HUES6 (cell line): Measurements from ENCODE around the gene HYOU1.
"Not testable (repeated sequence)": the region's sequence is repeated elsewhere in the genome, so short reads cannot be mapped to it uniquely, and the experiment has no call there.

ENCODE experiments used
- H3K27ac ChIP-seq: 2 replicates; pipeline ENCODE4 v1.7.0; 2013; ENCODE audit warnings: low read depth, mild to moderate bottlenecking, low read length, inconsistent platforms
- H3K27me3 ChIP-seq: 2 replicates; pipeline ENCODE4 v1.6.1; 2013; ENCODE audit warnings: low read length; ENCODE audit not compliant: control insufficient read depth, insufficient read depth
- H3K36me3 ChIP-seq: 2 replicates; pipeline ENCODE4 v1.6.1; 2013; ENCODE audit warnings: low read length; ENCODE audit not compliant: control insufficient read depth, insufficient read depth
- H3K4me1 ChIP-seq: 2 replicates; pipeline ENCODE4 v1.6.1; 2013; ENCODE audit warnings: low read length; ENCODE audit not compliant: control insufficient read depth, insufficient read depth
- H3K4me3 ChIP-seq: 2 replicates; pipeline ENCODE4 v1.5.1; 2013; ENCODE audit warnings: low read depth, low read length
- H3K9ac ChIP-seq: one replicate; pipeline ENCODE4 v1.6.1; 2013; ENCODE audit warnings: mild to moderate bottlenecking, low read length
- H3K9me3 ChIP-seq: 2 replicates; pipeline ENCODE4 v1.6.1; 2013; ENCODE audit warnings: low read depth, low read length; ENCODE audit not compliant: control insufficient read depth, insufficient read depth

Gene HYOU1

GRCh38 chr11:119017377-119017776 lies 39.6 kb downstream of the HYOU1 start:
- not testable (repeated sequence) for H3K4me1 ChIP-seq, H3K27me3 ChIP-seq, H3K9me3 ChIP-seq
- peak overlapping the region; percentile 95 for H3K9ac ChIP-seq
- H3K36me3 ChIP-seq, result peaks cover 68% of the 10 kb centered on the region
- peak overlapping the region; percentile 71 for H3K27ac ChIP-seq
- H3K4me3 ChIP-seq, result peak overlapping the region; percentile 98

DNA sequence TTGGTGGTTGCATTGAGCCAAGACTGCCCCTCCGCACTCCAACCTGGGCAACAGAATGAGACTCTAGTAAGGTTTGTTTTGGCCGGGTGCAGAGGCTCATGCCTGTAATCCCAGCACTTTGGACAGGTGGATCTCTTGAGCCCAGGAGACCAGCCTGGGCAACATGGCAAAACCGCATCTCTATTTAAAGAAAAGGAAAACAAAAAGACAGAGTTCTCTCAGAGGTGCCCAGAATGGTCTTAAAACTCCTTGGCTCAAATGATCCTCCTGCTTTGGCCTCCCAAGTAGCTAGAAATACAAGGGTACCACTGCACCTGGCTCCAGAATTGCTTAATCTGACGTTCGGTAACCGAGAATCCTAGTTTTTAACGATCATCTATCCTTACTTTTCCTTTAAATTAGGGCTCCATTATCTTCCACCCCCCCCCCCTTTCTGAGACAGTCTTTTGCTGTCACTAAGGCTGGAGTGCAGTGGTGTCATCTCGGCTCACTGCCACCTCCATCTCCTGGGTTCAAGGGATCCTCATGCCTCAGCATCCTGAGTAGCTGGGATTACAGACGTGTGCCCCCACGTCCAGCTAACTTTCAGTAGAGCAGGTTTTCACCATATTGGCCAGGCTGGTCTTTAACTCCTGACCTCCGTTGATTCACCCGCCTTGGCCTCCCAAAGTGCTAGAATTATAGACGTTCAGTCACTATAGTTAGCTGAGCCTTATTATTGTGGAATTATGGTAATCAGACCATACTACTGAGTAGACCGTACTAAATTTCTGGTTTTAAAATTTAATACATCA lies 40.6 kb downstream of the HYOU1 start:
- Histone ChIP-seq H3K27ac (no peak overlapping the region), H3K27me3 (no peaks in the 10 kb centered on the region), H3K9ac (no peak overlapping the region), H3K4me1 (peaks cover 5% of the 10 kb centered on the region; the same call in 1 of the 2 replicates), H3K36me3 (peaks cover 70% of the 10 kb centered on the region), H3K4me3 (peak overlapping the region; percentile 21), H3K9me3 (no peaks in the 10 kb centered on the region)

- Histone ChIP-seq H3K9me3 (no peaks in the 10 kb centered on the region), H3K9ac (no peak overlapping the region), H3K4me1 (peaks cover 5% of the 10 kb centered on the region; the same call in 1 of the 2 replicates), H3K27me3 (no peaks in the 10 kb centered on the region), H3K27ac (no peak overlapping the region), H3K36me3 (peaks cover 76% of the 10 kb centered on the region), H3K4me3 (no peak overlapping the region)
Measured at GRCh38 chr11:119015054-119015611, 41.9 kb downstream of the HYOU1 start.

GRCh38 chr11:119014209-119014924 lies 42.6 kb downstream of the HYOU1 start:
- no peak overlapping the region for H3K9ac ChIP-seq
- H3K4me1 ChIP-seq, result no peaks in the 10 kb centered on the region
- no peaks in the 10 kb centered on the region for H3K27me3 ChIP-seq
- H3K9me3 ChIP-seq, result no peaks in the 10 kb centered on the region
- H3K27ac ChIP-seq, result no peak overlapping the region
- H3K36me3 ChIP-seq, result peaks cover 79% of the 10 kb centered on the region
- H3K4me3 ChIP-seq, result no peak overlapping the region

DNA sequence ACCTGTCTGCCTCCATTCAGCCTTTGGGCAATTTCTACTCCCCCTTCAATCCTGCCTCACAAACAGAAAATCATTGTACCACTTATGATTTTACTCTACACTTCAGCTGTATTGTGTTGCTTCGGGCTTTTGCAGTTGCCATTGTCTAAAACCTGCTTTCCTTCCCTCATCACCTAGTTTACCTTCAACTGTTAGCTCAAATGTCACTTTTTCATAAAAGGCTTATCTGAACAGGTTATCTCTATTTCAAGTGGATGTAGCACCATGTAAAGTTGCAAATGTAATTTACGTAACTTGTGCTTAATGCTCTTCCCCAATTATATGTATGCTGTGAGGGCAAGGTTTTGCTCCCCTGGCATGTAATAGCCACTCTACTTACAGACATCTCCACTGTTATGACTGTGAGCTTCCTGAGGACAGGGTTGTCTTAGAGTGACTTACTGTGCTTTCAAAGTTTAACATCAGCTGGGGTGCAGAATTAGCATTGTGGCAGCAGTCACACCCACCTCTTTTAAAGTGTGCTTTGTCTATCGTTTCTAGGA lies 44.3 kb downstream of the HYOU1 start:
- Histone ChIP-seq H3K9ac (no peak overlapping the region), H3K36me3 (peaks cover 91% of the 10 kb centered on the region), H3K27ac (no peak overlapping the region)

GRCh38 chr11:119011476-119012053 lies 45.4 kb downstream of the HYOU1 start:
- Histone ChIP-seq H3K27ac (no peak overlapping the region), H3K4me1 (no peaks in the 10 kb centered on the region), H3K36me3 (peaks cover 91% of the 10 kb centered on the region)

More for the DNA sequence above, 44.3 kb downstream of the HYOU1 start:
- no peaks in the 10 kb centered on the region for H3K9me3 ChIP-seq
- H3K4me3 ChIP-seq, result no peak overlapping the region
- H3K4me1 ChIP-seq, result no peaks in the 10 kb centered on the region
- no peaks in the 10 kb centered on the region for H3K27me3 ChIP-seq

DNA sequence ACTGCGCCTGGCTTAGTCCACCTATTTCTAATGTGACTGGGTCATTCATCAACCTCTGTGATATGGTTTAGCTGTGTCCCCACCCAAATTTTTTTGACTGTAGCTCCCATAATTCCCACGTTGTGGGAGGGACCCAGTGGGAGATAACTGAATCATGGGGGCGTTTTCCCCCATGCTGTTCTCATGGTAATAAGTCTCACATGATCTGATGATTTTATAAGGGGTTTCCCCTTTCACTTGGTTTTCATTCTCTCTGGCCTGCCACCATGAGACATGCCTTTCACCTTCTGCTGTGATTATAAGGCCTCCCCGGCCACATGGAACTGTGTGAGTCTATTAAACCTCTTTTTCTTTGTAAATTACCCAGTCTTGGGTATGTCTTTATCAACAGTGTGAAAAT lies 50.3 kb downstream of the HYOU1 start:
- Histone ChIP-seq H3K9ac (no peak overlapping the region), H3K4me3 (no peak overlapping the region), H3K27me3 (no peaks in the 10 kb centered on the region), H3K27ac (no peak overlapping the region), H3K9me3 (no peaks in the 10 kb centered on the region), H3K36me3 (peaks cover 86% of the 10 kb centered on the region), H3K4me1 (no peaks in the 10 kb centered on the region)

More at GRCh38 chr11:119011476-119012053, 45.4 kb downstream of the HYOU1 start:
- H3K9me3 ChIP-seq, result no peaks in the 10 kb centered on the region
- no peaks in the 10 kb centered on the region for H3K27me3 ChIP-seq
- H3K4me3 ChIP-seq, result no peak overlapping the region
- H3K9ac ChIP-seq, result no peak overlapping the region

GRCh38 chr11:119000906-119001305 lies 56.1 kb downstream of the HYOU1 start:
- H3K4me3 ChIP-seq, result no peak overlapping the region
- H3K36me3 ChIP-seq, result peaks cover 61% of the 10 kb centered on the region
- H3K27ac ChIP-seq, result no peak overlapping the region
- no peaks in the 10 kb centered on the region for H3K9me3 ChIP-seq
- no peak overlapping the region for H3K9ac ChIP-seq
- no peaks in the 10 kb centered on the region for H3K27me3 ChIP-seq
- peaks cover 12% of the 10 kb centered on the region for H3K4me1 ChIP-seq

DNA sequence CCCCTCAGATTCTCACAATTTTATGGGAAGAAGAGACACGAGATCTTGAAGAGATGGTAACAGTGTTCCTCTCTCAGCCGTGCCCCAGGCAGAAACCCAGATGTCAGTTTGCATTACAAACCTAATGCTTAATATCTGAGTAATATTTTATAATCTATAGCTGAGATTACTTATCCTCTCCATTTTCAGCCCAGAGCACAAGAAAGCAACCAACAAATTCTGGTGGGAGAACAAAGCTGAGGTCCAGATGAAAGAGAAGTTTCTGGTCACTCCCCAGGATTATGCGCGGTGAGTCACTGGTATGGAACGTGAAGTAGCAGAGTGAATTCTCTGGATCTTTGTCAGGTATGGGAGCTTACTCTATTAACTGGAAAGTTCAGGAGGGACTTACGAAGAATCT lies 58.2 kb downstream of the HYOU1 start:
- peak overlapping the region; percentile 79; the same call in 1 of the 2 replicates for H3K27ac ChIP-seq
- H3K36me3 ChIP-seq, result peaks cover 43% of the 10 kb centered on the region

DNA sequence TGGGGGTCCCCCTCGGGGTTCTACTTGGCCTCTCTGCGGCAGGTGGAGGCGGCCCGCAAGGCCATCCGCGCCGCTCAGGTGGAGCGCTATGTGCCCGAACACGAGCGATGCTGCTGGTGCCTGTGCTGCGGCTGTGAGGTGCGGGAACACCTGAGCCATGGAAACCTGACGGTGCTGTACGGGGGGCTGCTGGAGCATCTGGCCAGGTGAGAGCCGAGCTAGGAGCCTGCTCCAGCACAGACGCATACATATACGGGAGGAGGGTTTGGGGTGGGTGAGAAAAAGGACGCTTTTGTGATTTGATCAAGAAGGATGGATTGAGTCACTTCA lies 58.7 kb downstream of the HYOU1 start:
- Histone ChIP-seq H3K36me3 (peaks cover 44% of the 10 kb centered on the region), H3K27ac (peak overlapping the region; percentile 79; the same call in 1 of the 2 replicates), H3K9ac (peak overlapping the region; percentile 96), H3K4me1 (peaks cover 12% of the 10 kb centered on the region), H3K4me3 (peak overlapping the region; percentile 74), H3K9me3 (peaks cover 3% of the 10 kb centered on the region; the same call in 1 of the 2 replicates), H3K27me3 (no peaks in the 10 kb centered on the region)

More for the DNA sequence above, 58.2 kb downstream of the HYOU1 start:
- Histone ChIP-seq H3K4me3 (peak overlapping the region; percentile 74), H3K9me3 (no peaks in the 10 kb centered on the region), H3K27me3 (no peaks in the 10 kb centered on the region), H3K4me1 (peaks cover 12% of the 10 kb centered on the region), H3K9ac (peak overlapping the region; percentile 96)
